Right lobe of liver (tissue), 6 donors: ENCODE data around the gene ADAMTS7. TPM values are rescaled to one million over a fixed set of nuclear protein-coding genes. Genes with fewer than 3 reads are reported as not detected.
"Not testable (repeated sequence)": the region's sequence is repeated elsewhere in the genome, so short reads cannot be mapped to it uniquely, and the experiment has no call there.

ENCODE experiments used
- ATAC-seq, 4 donors: fragments of 200-7000 bp; cut with Tn5 transposase; one replicate each; pipeline ENCODE4 v1.9.1; 2020; ENCODE audit warnings: mild to moderate bottlenecking in 4 of 4, moderate library complexity in 4 of 4
- DNase-seq, 3 donors: peaks; one replicate each; pipeline ENCODE4 v3.0.0-alpha.2; 2020
- H3K27ac ChIP-seq, 3 donors: fragments of 200-600 bp; one replicate each; pipeline ENCODE4 v1.8.0; 2022
- H3K27me3 ChIP-seq, 2 donors: fragments of 200-600 bp; one replicate each; pipeline ENCODE4 v1.8.0; 2022
- H3K36me3 ChIP-seq, 4 donors: fragments of 200-600 bp; sonication (generic) in 1 of 4; one replicate each; pipeline versions ENCODE4 v1.5.1 to v1.8.0; 2017 to 2022; ENCODE audit warnings: control low read depth in 1 of 4
- H3K4me1 ChIP-seq, 4 donors: fragments of 200-600 bp; sonication (generic) in 1 of 4; one replicate each; pipeline versions ENCODE4 v1.5.1 to v1.8.0; 2017 to 2022; ENCODE audit warnings: control low read depth in 1 of 4
- H3K4me3 ChIP-seq, 3 donors: fragments of 200-600 bp; one replicate each; pipeline ENCODE4 v1.8.0; 2022
- H3K9me3 ChIP-seq, 4 donors: fragments of 200-600 bp; sonication (generic) in 1 of 4; one replicate each; pipeline versions ENCODE4 v1.5.1 to v1.8.0; 2017 to 2022; ENCODE audit warnings: control low read depth in 1 of 4
- CTCF ChIP-seq, 4 donors: fragments of 200-600 bp in 3 of 4; fragments of 450-650 bp in 1 of 4; IDR thresholded peaks; one replicate each; pipeline versions ENCODE4 v1.5.1 to v1.8.0; 2016 to 2022; ENCODE audit warnings: antibody characterized with exemption in 4 of 4, mild to moderate bottlenecking in 2 of 4
- POLR2A ChIP-seq: fragments of 450-650 bp; IDR thresholded peaks from one replicate; pipeline ENCODE4 v1.6.1; 2017; ENCODE audit warnings: antibody characterized with exemption, mild to moderate bottlenecking
- WGBS: methylation state at CpG from one replicate; pipeline ENCODE4 v1.1.6; 2018; ENCODE audit warnings: low coverage, low lambda C conversion rate; ENCODE audit not compliant: insufficient coverage; ENCODE audit errors: missing lambda C conversion rate; 5-methylcytosine and 5-hydroxymethylcytosine counted together
- intact Hi-C, 2 donors: fragments of 100-400 bp; cut with DNase I; formaldehyde crosslinking; loops; one replicate each; pipeline versions ENCODE4 v1.11.2 to v1.14.1; 2022
- total RNA-seq, 6 experiments: library from RNA; depleted of rRNA in 2 of 6; stranded (reverse); fragments of >200 nt in 2 of 6; fragmentation: NEBNext Ultra II Directional in 3 of 6; extraction: Animal tissue kit (Norgen Biotek cat#: 25700) in 3 of 6; gene quantifications; one replicate each; pipeline versions ENCODE4 v1.1.0 to v1.2.4, GENCODE V29; 2016 to 2023
- donor health status: DM: no; HTN: yes; CAD: no.
- donor health status: DM: no; HTN: no; CAD: no.
- donor health status: DM: no; HTN: no; CAD: no.
- donor health status: DM: no; HTN: yes; CAD: no.
- donor health status: DM: no; HTN: yes; CAD: no.

ADAMTS7 gene
- total RNA-seq, 6 experiments from 2014 or later, result 0.49 to 1.4 (median 1.1) TPM

- TF ChIP-seq CTCF (IDR thresholded peaks at IDR 0.05) (no peak), POLR2A (no peak)
- Histone ChIP-seq H3K27me3 (no peaks in the 10 kb centered on the region), H3K36me3 (no peaks in the 10 kb centered on the region), H3K27ac (no peak overlapping the region), H3K4me1 (no peaks in the 10 kb centered on the region), H3K9me3 (no peaks in the 10 kb centered on the region), H3K4me3 (no peak overlapping the region)
- ATAC-seq (no peak), DNase-seq (no peak)
- 100% methylated on average over 1 of the region's 6 CpGs for WGBS
- intact Hi-C loops, result no loop called here
Measured at GRCh38 chr15:78853500-78853899, 42.2 kb upstream of the ADAMTS7 start.

- TF ChIP-seq CTCF (IDR thresholded peaks at IDR 0.05), result no peak
- TF ChIP-seq POLR2A, result no peak
- no peak overlapping the region for H3K27ac ChIP-seq
- H3K9me3 ChIP-seq, result no peaks in the 10 kb centered on the region
- H3K4me3 ChIP-seq, result no peak overlapping the region
- intact Hi-C loops, result no loop called here
- ATAC-seq (no peak), DNase-seq (no peak)
- no peaks in the 10 kb centered on the region for H3K4me1 ChIP-seq
- 25% methylated on average over 6 of the region's 6 CpGs for WGBS
- H3K36me3 ChIP-seq, result no peaks in the 10 kb centered on the region
- H3K27me3 ChIP-seq, result no peaks in the 10 kb centered on the region
Measured at GRCh38 chr15:78850941-78851755, 39.9 kb upstream of the ADAMTS7 start.

- Histone ChIP-seq H3K4me3 (no peak overlapping the region), H3K27me3 (no peaks in the 10 kb centered on the region), H3K9me3 (no peaks in the 10 kb centered on the region), H3K4me1 (no peaks in the 10 kb centered on the region), H3K27ac (no peak overlapping the region), H3K36me3 (no peaks in the 10 kb centered on the region)
- intact Hi-C loops, result no loop called here
- ATAC-seq (no peak), DNase-seq (no peak)
- WGBS, result 87% methylated on average over 2 of the region's 2 CpGs
- TF ChIP-seq CTCF (IDR thresholded peaks at IDR 0.05) (no peak), POLR2A (no peak)
Measured at GRCh38 chr15:78850352-78850751, 39.1 kb upstream of the ADAMTS7 start.

GRCh38 chr15:78847387-78847906 lies 36.2 kb upstream of the ADAMTS7 start:
- intact Hi-C loops, H3K4me1 ChIP-seq, H3K27ac ChIP-seq, DNase-seq, H3K4me3 ChIP-seq, H3K27me3 ChIP-seq, ATAC-seq, H3K36me3 ChIP-seq, H3K9me3 ChIP-seq: not testable (repeated sequence)
- WGBS, result 66% methylated on average over 9 of the region's 15 CpGs

GRCh38 chr15:78846906-78847305 lies 35.6 kb upstream of the ADAMTS7 start:
- intact Hi-C loops, H3K27me3 ChIP-seq: not testable (repeated sequence)
- no CpG with 5 or more reads among the region's 27 CpGs for WGBS

More at GRCh38 chr15:78846906-78847305, 35.6 kb upstream of the ADAMTS7 start:
- not testable (repeated sequence) for ATAC-seq, DNase-seq, H3K36me3 ChIP-seq, H3K4me1 ChIP-seq, H3K9me3 ChIP-seq, H3K4me3 ChIP-seq, H3K27ac ChIP-seq
